MCF 10A (cell line): ENCODE measurements around the gene MRGPRX2. TPM values are rescaled to one million over a fixed set of nuclear protein-coding genes. Genes with fewer than 3 reads are reported as not detected.

Source experiments
- Bru-seq: library from RNA; stranded (reverse); fragments of 400-500 nt; gene quantifications from one replicate; lab custom pipeline; 2021; lab: Mats Ljungman, UMichigan
- BruChase-seq, 2 experiments: library from RNA; stranded (reverse); fragments of 400-500 nt; gene quantifications; one replicate each; lab custom pipeline; 2021; lab: Mats Ljungman, UMichigan
- BruUV-seq: library from RNA; stranded (reverse); fragments of 400-500 nt; replicated peaks from 2 replicates; lab custom pipeline; 2021; lab: Mats Ljungman, UMichigan
- CTCF ChIA-PET: fragments of 300-600 bp; sonication (Branson Sonifier 250); formaldehyde crosslinking; extraction: SDS; loops from one replicate; lab custom pipeline; 2021; ENCODE audit warnings: antibody characterized with exemption, inconsistent platforms; lab: Yijun Ruan, JAX
- POLR2A ChIA-PET: fragments of 300-600, 350-650 bp; sonication (Branson Sonifier 250); formaldehyde crosslinking; extraction: SDS; loops from one replicate; lab custom pipeline; 2020; ENCODE audit warnings: antibody characterized with exemption, inconsistent platforms; lab: Yijun Ruan, JAX
- DNase-seq: peaks from one replicate; pipeline ENCODE4 v3.0.0-alpha.2; 2018; ENCODE audit not compliant: unreplicated experiment
- H3K27ac Mint-ChIP-seq: one replicate; pipeline ENCODE4 v1.8.0; 2022; ENCODE audit warnings: mild to moderate bottlenecking, low read depth, mixed read lengths; ENCODE audit not compliant: unreplicated experiment
- H3K27me3 Mint-ChIP-seq: one replicate; pipeline ENCODE4 v1.8.0; 2022; ENCODE audit warnings: mixed read lengths; ENCODE audit not compliant: insufficient read depth, unreplicated experiment
- H3K36me3 Mint-ChIP-seq: one replicate; pipeline ENCODE4 v1.8.0; 2022; ENCODE audit warnings: mild to moderate bottlenecking, moderate library complexity, mixed read lengths; ENCODE audit not compliant: insufficient read depth, unreplicated experiment
- H3K4me1 Mint-ChIP-seq: one replicate; pipeline ENCODE4 v1.8.0; 2022; ENCODE audit warnings: mixed read lengths; ENCODE audit not compliant: insufficient read depth, unreplicated experiment
- H3K4me3 Mint-ChIP-seq: one replicate; pipeline ENCODE4 v1.8.0; 2022; ENCODE audit warnings: mild to moderate bottlenecking, moderate library complexity, mixed read lengths; ENCODE audit not compliant: unreplicated experiment
- H3K9me3 Mint-ChIP-seq: one replicate; pipeline ENCODE4 v1.8.0; 2022; ENCODE audit warnings: mixed read lengths; ENCODE audit not compliant: unreplicated experiment
- CTCF ChIP-seq: fragments of 200-600 bp; IDR thresholded peaks from one replicate; pipeline ENCODE4 v1.8.0; 2022; ENCODE audit warnings: antibody characterized with exemption, mild to moderate bottlenecking; ENCODE audit not compliant: unreplicated experiment
- intact Hi-C: fragments of 100-400 bp; cut with micrococcal nuclease; formaldehyde crosslinking; loops from 2 replicates; pipeline ENCODE4 v1.14.1; 2022
- long read RNA-seq: library from polyadenylated mRNA; stranded (forward); transcript quantifications from one replicate; pipeline ENCODE4 v2.0.0, GENCODE V29; 2022
- total RNA-seq: library from RNA; stranded (reverse); gene quantifications from 2 replicates; pipeline ENCODE4 v1.2.3, GENCODE V29; 2022

The MRGPRX2 gene
- total RNA-seq (not detected in 2 replicates), Bru-seq, nascent RNA (not detected), BruChase-seq, experiment 1, labeled RNA remaining after a 6-hour chase (not detected), BruChase-seq, experiment 2, labeled RNA remaining after a 2-hour chase (not detected)
- long read RNA-seq, result 0 reads

DNA sequence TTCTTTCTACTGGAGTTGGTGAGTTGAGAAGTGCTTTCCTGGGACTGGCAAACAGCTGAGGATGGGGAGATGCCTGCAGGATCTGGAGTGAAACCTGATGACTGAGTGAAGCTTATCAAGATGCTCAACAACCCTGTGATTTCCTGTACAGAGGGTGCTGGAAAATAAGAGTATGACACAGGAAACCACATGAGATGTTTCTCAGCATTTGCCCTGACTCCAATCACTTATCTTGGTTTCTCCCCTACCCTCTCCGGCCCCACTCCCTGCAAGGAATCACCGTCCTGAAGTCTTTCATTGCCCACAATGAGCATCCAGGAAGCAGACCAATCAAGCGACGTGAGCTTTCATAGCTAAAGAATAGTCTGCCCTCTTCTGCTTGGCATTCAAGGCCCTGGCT, at the start of gene MRGPRX2:
Gene MRGPRX2 (minus strand): TSS at position 89 of the 400 bp plus-strand sequence. CDS start 4,315 bp downstream, outside the sequence.
- no peaks in the 10 kb centered on the region for H3K4me1 Mint-ChIP-seq
- peaks cover 6% of the 10 kb centered on the region for H3K36me3 Mint-ChIP-seq
- no TSS peak for BruUV-seq
- DNase-seq, result no peak
- CTCF ChIA-PET, result interaction anchor here (1.0 to 3.4 kb wide), 4 partner anchors 10 to 497 kb away, joined by 3 to 19 read pairs (median 5); no protein-coding TSS in a partner anchor
- H3K27me3 Mint-ChIP-seq, result peaks cover 99% of the 10 kb centered on the region
- H3K4me3 Mint-ChIP-seq, result no peak within 1 kb of the TSS
- intact Hi-C loops, result no loop called here
- no peak within 1 kb of the TSS for H3K27ac Mint-ChIP-seq
- peaks cover 3% of the 10 kb centered on the region for H3K9me3 Mint-ChIP-seq
- POLR2A ChIA-PET, result no interaction called here
- TF ChIP-seq CTCF, result no peak

- H3K27ac Mint-ChIP-seq, result no peak overlapping the region
- no TSS peak for BruUV-seq
- H3K4me3 Mint-ChIP-seq, result no peak overlapping the region
- H3K27me3 Mint-ChIP-seq, result peaks cover 21% of the 10 kb centered on the region
- TF ChIP-seq CTCF, result no peak
- POLR2A ChIA-PET, result interaction anchor here (0.9 kb wide), 1 partner anchor 789 kb away, joined by 3 read pairs; no protein-coding TSS in a partner anchor
- no peak for DNase-seq
- H3K36me3 Mint-ChIP-seq, result no peaks in the 10 kb centered on the region
- intact Hi-C loops, result no loop called here
- CTCF ChIA-PET, result interaction anchor here (0.6 to 4.9 kb wide), 5 partner anchors 10 to 141 kb away, joined by 3 to 27 read pairs (median 5); no protein-coding TSS in a partner anchor
- no peaks in the 10 kb centered on the region for H3K9me3 Mint-ChIP-seq
- H3K4me1 Mint-ChIP-seq, result no peaks in the 10 kb centered on the region
Measured at GRCh38 chr11:19110295-19110694, 49.8 kb upstream of the MRGPRX2 start.

DNA sequence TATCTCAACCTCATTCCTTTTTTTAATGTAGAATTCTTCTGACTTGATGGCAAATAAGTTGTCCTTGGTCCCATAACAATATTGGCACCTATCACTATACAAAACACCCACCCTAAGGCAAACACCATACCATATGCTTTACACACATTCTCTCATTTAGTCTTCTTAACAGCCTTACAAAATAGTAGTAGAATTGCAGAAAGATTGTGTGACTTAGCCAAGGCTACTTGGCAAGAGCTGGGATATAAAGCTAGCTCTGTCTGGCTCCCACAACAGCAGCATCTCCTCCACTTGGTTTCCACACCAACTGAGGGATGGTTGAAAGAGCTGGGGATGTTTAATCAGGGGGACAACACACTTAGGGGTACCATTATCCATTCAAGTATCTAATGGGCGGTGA, 46.6 kb upstream of the MRGPRX2 start:
- Mint-ChIP-seq H3K27ac (no peak overlapping the region), H3K4me1 (peaks cover 2% of the 10 kb centered on the region), H3K4me3 (no peak overlapping the region), H3K36me3 (no peaks in the 10 kb centered on the region), H3K27me3 (peaks cover 33% of the 10 kb centered on the region), H3K9me3 (no peaks in the 10 kb centered on the region)
- no peak for DNase-seq
- BruUV-seq, result no TSS peak
- POLR2A ChIA-PET, result interaction anchor here (0.6 kb wide), 1 partner anchor 622 kb away, joined by 3 read pairs; no protein-coding TSS in a partner anchor
- intact Hi-C loops, result no loop called here
- CTCF ChIA-PET, result interaction anchor here (0.6 to 1.4 kb wide), 3 partner anchors 30 to 928 kb away, joined by 3 to 6 read pairs (median 3); no protein-coding TSS in a partner anchor
- TF ChIP-seq CTCF, result no peak

GRCh38 chr11:19105011-19105410, 44.5 kb upstream of the MRGPRX2 start:
- POLR2A ChIA-PET, result no interaction called here
- intact Hi-C loops, result no loop called here
- DNase-seq, result no peak
- peaks cover 7% of the 10 kb centered on the region for H3K4me1 Mint-ChIP-seq
- CTCF ChIA-PET, result interaction anchor here (1.4 kb wide), 1 partner anchor 29 kb away, joined by 4 read pairs; no protein-coding TSS in a partner anchor
- H3K9me3 Mint-ChIP-seq, result no peaks in the 10 kb centered on the region
- H3K36me3 Mint-ChIP-seq, result no peaks in the 10 kb centered on the region
- no peak overlapping the region for H3K4me3 Mint-ChIP-seq
- H3K27me3 Mint-ChIP-seq, result peaks cover 54% of the 10 kb centered on the region
- no TSS peak for BruUV-seq
- H3K27ac Mint-ChIP-seq, result no peak overlapping the region
- no peak for TF ChIP-seq CTCF
